ENCODE results near the gene ZNF664. TPM values are rescaled to one million over a fixed set of nuclear protein-coding genes. Genes with fewer than 3 reads are reported as not detected.

Gene ZNF664
- total RNA-seq, 1 experiment from 2014 or later: 36.0 TPM

DNA sequence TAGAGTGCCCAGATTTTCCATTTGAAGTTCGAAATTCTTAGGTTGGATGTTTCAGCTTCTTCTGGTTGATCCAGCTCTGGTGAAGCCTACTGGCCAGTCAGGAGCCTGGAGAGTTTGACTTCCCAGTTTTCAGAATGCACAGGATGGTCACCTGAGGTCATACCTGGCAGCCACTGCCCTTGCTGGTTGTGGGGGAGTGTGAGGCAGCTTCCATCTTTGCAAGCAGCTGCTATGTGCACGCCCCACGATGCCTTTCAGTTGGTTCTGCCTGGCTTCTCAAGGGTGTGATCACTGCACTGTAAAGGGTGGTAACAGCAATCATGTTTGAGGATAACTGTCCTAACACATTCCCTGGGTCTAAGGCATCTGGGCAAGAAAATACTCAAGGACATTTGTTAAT lies 15.8 kb upstream of the ZNF664 start:
- H3K27me3 ChIP-seq (replicated peaks): no peaks in the 10 kb centered on the region
- no peaks in the 10 kb centered on the region for H3K9me3 ChIP-seq (replicated peaks)
- no peaks in the 10 kb centered on the region for H3K36me3 ChIP-seq
- DNase-seq (ENCODE audit: low read depth in 1 of 2, low spot score in 2 of 2): no peak
- no peak overlapping the region for H3K27ac ChIP-seq
- H3K4me3 ChIP-seq: no peak overlapping the region
- peaks cover 9% of the 10 kb centered on the region for H3K4me1 ChIP-seq (replicated peaks)

GRCh38 chr12:123958462-123958861 lies 14.6 kb upstream of the ZNF664 start:
- Histone ChIP-seq H3K36me3 (no peaks in the 10 kb centered on the region), H3K27me3 (replicated peaks) (no peaks in the 10 kb centered on the region), H3K27ac (no peak overlapping the region)

DNA sequence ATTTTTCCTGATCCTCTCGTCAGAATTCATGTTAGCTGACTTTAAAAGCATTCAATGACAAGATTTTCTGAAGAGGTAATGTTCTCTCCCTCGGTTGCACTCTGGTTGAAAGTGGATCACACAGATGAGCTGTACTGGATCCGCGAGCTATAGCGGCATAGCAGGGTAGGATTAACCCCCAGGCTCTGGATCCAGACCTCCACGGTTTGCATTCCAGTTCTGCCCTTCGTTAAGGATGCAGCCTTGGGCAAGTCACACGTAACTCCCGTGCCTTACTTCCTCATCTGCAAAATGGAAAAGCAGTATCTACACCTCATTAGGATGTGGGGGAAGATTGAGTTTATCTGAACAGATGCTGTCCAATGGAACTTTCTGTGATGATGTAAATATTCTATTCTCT lies 14.1 kb upstream of the ZNF664 start:
- Histone ChIP-seq H3K27ac (no peak overlapping the region), H3K36me3 (no peaks in the 10 kb centered on the region), H3K27me3 (replicated peaks) (no peaks in the 10 kb centered on the region), H3K4me1 (replicated peaks) (no peaks in the 10 kb centered on the region), H3K4me3 (no peak overlapping the region), H3K9me3 (replicated peaks) (no peaks in the 10 kb centered on the region)
- no peak for DNase-seq (ENCODE audit: low read depth in 1 of 2, low spot score in 2 of 2)

More at GRCh38 chr12:123958462-123958861, 14.6 kb upstream of the ZNF664 start:
- H3K4me3 ChIP-seq: no peak overlapping the region
- H3K4me1 ChIP-seq (replicated peaks): no peaks in the 10 kb centered on the region
- DNase-seq (ENCODE audit: low read depth in 1 of 2, low spot score in 2 of 2): no peak
- no peaks in the 10 kb centered on the region for H3K9me3 ChIP-seq (replicated peaks)

GRCh38 chr12:123960029-123960735 lies 12.8 kb upstream of the ZNF664 start:
- H3K27me3 ChIP-seq (replicated peaks): no peaks in the 10 kb centered on the region
- no peaks in the 10 kb centered on the region for H3K9me3 ChIP-seq (replicated peaks)
- no peak overlapping the region for H3K27ac ChIP-seq
- no peak for DNase-seq (ENCODE audit: low read depth in 1 of 2, low spot score in 2 of 2)
- no peaks in the 10 kb centered on the region for H3K4me1 ChIP-seq (replicated peaks)
- peaks cover 1% of the 10 kb centered on the region; the same call in 1 of the 2 replicates for H3K36me3 ChIP-seq
- H3K4me3 ChIP-seq: no peak overlapping the region

DNA sequence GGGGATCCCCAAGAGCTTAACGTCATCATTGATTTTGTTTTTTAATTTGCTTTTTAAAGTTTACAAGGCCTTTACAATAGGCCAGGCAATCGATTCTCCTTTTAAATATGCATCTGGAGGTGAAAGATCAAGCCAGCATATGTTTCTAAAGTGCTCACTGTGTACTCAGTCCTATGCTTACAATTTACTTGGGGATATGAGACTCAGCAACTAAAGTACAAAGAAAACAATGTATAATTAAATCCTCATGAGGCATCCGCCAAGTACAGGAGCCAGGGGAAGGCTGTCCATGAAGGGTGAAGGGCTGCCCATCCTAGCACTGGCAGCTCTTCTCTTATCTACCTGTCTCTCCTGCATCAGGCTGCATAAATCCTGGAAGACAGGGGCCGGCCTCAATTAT lies 12.2 kb upstream of the ZNF664 start:
- Histone ChIP-seq H3K27me3 (replicated peaks) (no peaks in the 10 kb centered on the region), H3K4me1 (replicated peaks) (no peaks in the 10 kb centered on the region), H3K4me3 (no peak overlapping the region), H3K36me3 (peaks cover 6% of the 10 kb centered on the region; the same call in 1 of the 2 replicates), H3K9me3 (replicated peaks) (no peaks in the 10 kb centered on the region), H3K27ac (no peak overlapping the region)
- no peak for DNase-seq (ENCODE audit: low read depth in 1 of 2, low spot score in 2 of 2)

GRCh38 chr12:123961585-123962345 lies 11.2 kb upstream of the ZNF664 start:
- Histone ChIP-seq H3K36me3 (peaks cover 12% of the 10 kb centered on the region), H3K4me3 (no peak overlapping the region), H3K9me3 (replicated peaks) (no peaks in the 10 kb centered on the region), H3K4me1 (replicated peaks) (peaks cover 3% of the 10 kb centered on the region; the same call in 1 of the 2 replicates), H3K27me3 (replicated peaks) (no peaks in the 10 kb centered on the region), H3K27ac (no peak overlapping the region)
- no peak for DNase-seq (ENCODE audit: low read depth in 1 of 2, low spot score in 2 of 2)

DNA sequence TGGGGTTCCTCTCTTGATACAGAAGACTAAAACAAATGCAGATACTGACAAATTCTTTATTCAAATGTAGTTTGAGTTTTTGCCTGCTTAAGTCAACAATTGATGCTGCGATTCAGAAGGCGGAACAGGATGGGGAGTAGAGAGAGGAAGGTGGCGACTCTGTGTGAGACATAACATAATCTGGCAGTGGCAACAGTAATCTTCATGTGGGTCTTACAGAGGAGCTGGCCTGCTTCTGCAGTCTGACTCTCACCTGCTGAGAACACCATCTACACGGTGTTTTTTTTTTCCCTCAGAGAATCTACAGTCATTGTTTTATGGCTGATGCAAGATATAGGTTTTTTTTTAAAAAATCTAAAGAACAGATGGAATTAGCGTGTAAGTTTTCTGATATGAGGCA lies 10.5 kb upstream of the ZNF664 start:
- H3K4me3 ChIP-seq: no peak overlapping the region
- no peak for DNase-seq (ENCODE audit: low read depth in 1 of 2, low spot score in 2 of 2)
- peaks cover 12% of the 10 kb centered on the region for H3K36me3 ChIP-seq
- H3K27me3 ChIP-seq (replicated peaks): no peaks in the 10 kb centered on the region
- no peak overlapping the region for H3K27ac ChIP-seq
- no peaks in the 10 kb centered on the region for H3K9me3 ChIP-seq (replicated peaks)
- H3K4me1 ChIP-seq (replicated peaks): peaks cover 5% of the 10 kb centered on the region; the same call in 1 of the 2 replicates

GRCh38 chr12:123963821-123964220 lies 9.2 kb upstream of the ZNF664 start:
- Histone ChIP-seq H3K36me3 (peaks cover 12% of the 10 kb centered on the region), H3K9me3 (replicated peaks) (no peaks in the 10 kb centered on the region), H3K27ac (no peak overlapping the region), H3K4me1 (replicated peaks) (peaks cover 9% of the 10 kb centered on the region), H3K27me3 (replicated peaks) (no peaks in the 10 kb centered on the region), H3K4me3 (no peak overlapping the region)
- DNase-seq (ENCODE audit: low read depth in 1 of 2, low spot score in 2 of 2): no peak

GRCh38 chr12:123965382-123965781 lies 7.6 kb upstream of the ZNF664 start:
- Histone ChIP-seq H3K4me1 (replicated peaks) (peaks cover 19% of the 10 kb centered on the region), H3K9me3 (replicated peaks) (no peaks in the 10 kb centered on the region), H3K4me3 (no peak overlapping the region), H3K36me3 (peaks cover 14% of the 10 kb centered on the region), H3K27me3 (replicated peaks) (no peaks in the 10 kb centered on the region), H3K27ac (no peak overlapping the region)
- DNase-seq (ENCODE audit: low read depth in 1 of 2, low spot score in 2 of 2): no peak

DNA sequence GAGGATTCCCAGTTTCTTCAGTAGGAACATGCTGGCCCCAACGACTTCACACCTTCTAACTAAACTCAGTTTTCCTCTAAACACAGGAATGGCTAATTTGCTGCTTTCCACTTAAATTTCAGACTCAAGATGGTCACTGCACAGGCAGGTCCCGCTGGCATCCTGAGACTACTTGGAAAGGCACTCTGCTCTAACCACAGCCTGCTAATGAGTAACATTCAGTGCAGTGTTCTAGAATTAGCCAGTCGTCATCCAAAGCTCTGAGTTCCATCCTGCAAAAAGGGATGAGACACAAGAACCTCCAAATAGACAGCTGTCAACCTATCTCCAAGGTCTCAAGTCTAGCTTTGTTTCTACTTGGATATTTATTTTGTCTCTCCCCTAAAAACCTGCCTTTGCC lies 6.4 kb upstream of the ZNF664 start:
- Histone ChIP-seq H3K27ac (no peak overlapping the region), H3K4me3 (no peak overlapping the region), H3K27me3 (replicated peaks) (no peaks in the 10 kb centered on the region), H3K36me3 (peaks cover 15% of the 10 kb centered on the region), H3K9me3 (replicated peaks) (no peaks in the 10 kb centered on the region), H3K4me1 (replicated peaks) (peaks cover 19% of the 10 kb centered on the region)
- no peak for DNase-seq (ENCODE audit: low read depth in 1 of 2, low spot score in 2 of 2)

GRCh38 chr12:123967121-123967586 lies 5.9 kb upstream of the ZNF664 start:
- DNase-seq (ENCODE audit: low read depth in 1 of 2, low spot score in 2 of 2): no peak
- no peaks in the 10 kb centered on the region for H3K9me3 ChIP-seq (replicated peaks)
- no peak overlapping the region for H3K27ac ChIP-seq
- peaks cover 19% of the 10 kb centered on the region for H3K4me1 ChIP-seq (replicated peaks)
- no peak overlapping the region for H3K4me3 ChIP-seq
- H3K36me3 ChIP-seq: peaks cover 17% of the 10 kb centered on the region
- H3K27me3 ChIP-seq (replicated peaks): no peaks in the 10 kb centered on the region

DNA sequence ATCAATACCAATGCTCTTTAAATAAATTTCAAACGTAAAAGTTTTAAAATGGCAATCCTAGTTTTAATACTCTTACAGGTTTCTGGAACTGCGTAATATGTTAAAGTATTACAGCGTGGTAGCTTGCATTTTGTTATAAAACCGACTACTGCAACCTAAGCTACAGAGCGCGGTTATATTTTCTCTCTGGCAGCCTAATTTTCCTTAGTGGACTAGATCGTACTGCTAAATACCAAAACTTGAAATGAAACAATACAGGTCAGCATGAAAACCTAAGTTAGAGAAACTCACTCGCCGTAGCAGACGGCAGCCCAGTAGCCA lies 1.6 kb upstream of the ZNF664 start:
- H3K27me3 ChIP-seq (replicated peaks): no peaks in the 10 kb centered on the region
- peaks cover 17% of the 10 kb centered on the region for H3K36me3 ChIP-seq
- H3K4me3 ChIP-seq: peak overlapping the region; percentile 88
- H3K4me1 ChIP-seq (replicated peaks): peaks cover 31% of the 10 kb centered on the region
- no peak for DNase-seq (ENCODE audit: low read depth in 1 of 2, low spot score in 2 of 2)
- H3K27ac ChIP-seq: no peak overlapping the region
- H3K9me3 ChIP-seq (replicated peaks): no peaks in the 10 kb centered on the region

GRCh38 chr12:123971770-123972456 lies 1.1 kb upstream of the ZNF664 start:
- Histone ChIP-seq H3K36me3 (peaks cover 15% of the 10 kb centered on the region), H3K9me3 (replicated peaks) (no peaks in the 10 kb centered on the region), H3K4me1 (replicated peaks) (peaks cover 26% of the 10 kb centered on the region), H3K27me3 (replicated peaks) (no peaks in the 10 kb centered on the region), H3K4me3 (peak overlapping the region; percentile 88), H3K27ac (peak overlapping the region; percentile 33)
- peak in 1 of 2 experiments; percentile 34 for DNase-seq (ENCODE audit: low read depth in 1 of 2, low spot score in 2 of 2)
